Vagina (tissue), 2 donors: Measurements from ENCODE around the gene AGAP3.

Experiments used
- POLR2AphosphoS5 ChIP-seq, 2 donors: sonication (generic); formaldehyde crosslinking; IDR thresholded peaks; one replicate each; pipeline ENCODE4 v1.9.0; 2017; ENCODE audit warnings: antibody characterized with exemption in 2 of 2, mild to moderate bottlenecking in 2 of 2, low read depth in 1 of 2; ENCODE audit not compliant: insufficient read depth in 1 of 2
- TF ChIP-seq, protein P1 (sequence below), 3 experiments: fragments of 450-650 bp in 2 of 3; fragments of 200-600 bp in 1 of 3; sonication (generic) in 1 of 3; IDR thresholded peaks; one replicate each; pipeline ENCODE4 v1.5.1; 2017 to 2019; ENCODE audit warnings: antibody characterized with exemption in 3 of 3, mild to moderate bottlenecking in 2 of 3, moderate library complexity in 2 of 3

DNA sequence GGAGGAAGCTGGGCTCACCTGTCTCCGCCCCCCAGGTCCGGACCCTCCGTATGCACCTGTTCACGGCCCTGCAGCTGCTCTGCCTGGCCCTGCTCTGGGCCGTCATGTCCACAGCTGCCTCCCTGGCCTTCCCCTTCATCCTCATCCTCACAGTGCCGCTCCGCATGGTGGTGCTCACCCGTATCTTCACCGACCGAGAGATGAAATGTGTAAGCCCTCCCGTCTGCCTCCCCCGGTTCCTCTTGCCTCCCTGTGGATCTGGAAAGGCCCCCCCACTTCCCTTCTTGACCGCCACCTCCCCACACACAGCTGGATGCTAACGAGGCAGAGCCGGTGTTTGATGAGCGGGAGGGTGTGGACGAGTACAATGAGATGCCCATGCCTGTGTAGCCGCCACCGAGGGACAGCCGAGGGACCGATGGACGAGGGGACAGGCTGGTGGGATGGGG is 10.3 kb upstream of the AGAP3 start:
- no peak for TF ChIP-seq POLR2AphosphoS5 (IDR thresholded peaks at IDR 0.05; ENCODE audit: insufficient read depth in 1 of 2, low read depth in 1 of 2)
- TF ChIP-seq, protein P1, sequence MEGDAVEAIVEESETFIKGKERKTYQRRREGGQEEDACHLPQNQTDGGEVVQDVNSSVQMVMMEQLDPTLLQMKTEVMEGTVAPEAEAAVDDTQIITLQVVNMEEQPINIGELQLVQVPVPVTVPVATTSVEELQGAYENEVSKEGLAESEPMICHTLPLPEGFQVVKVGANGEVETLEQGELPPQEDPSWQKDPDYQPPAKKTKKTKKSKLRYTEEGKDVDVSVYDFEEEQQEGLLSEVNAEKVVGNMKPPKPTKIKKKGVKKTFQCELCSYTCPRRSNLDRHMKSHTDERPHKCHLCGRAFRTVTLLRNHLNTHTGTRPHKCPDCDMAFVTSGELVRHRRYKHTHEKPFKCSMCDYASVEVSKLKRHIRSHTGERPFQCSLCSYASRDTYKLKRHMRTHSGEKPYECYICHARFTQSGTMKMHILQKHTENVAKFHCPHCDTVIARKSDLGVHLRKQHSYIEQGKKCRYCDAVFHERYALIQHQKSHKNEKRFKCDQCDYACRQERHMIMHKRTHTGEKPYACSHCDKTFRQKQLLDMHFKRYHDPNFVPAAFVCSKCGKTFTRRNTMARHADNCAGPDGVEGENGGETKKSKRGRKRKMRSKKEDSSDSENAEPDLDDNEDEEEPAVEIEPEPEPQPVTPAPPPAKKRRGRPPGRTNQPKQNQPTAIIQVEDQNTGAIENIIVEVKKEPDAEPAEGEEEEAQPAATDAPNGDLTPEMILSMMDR (IDR thresholded peaks at IDR 0.05): no peak
